H9 (cell line): Measurements from ENCODE around the gene TJP2. TPM values are rescaled to one million over a fixed set of nuclear protein-coding genes. Genes with fewer than 3 reads are reported as not detected.

Experiments used
- DNase-seq: peaks from one replicate; pipeline ENCODE4 v3.0.0-alpha.2; 2017
- H2AFZ ChIP-seq: one replicate; pipeline ENCODE4 v1.6.1; 2013; ENCODE audit warnings: mild to moderate bottlenecking, low read length, control low read depth, moderate library complexity
- H2AK5ac ChIP-seq: 2 replicates; pipeline ENCODE4 v1.6.1; 2013; ENCODE audit warnings: low read length, control low read depth, mixed read lengths; ENCODE audit not compliant: insufficient read length
- H2BK120ac ChIP-seq: one replicate; pipeline ENCODE4 v1.6.1; 2013; ENCODE audit warnings: low read depth, mild to moderate bottlenecking, low read length, control low read depth, inconsistent platforms; ENCODE audit not compliant: poor library complexity, severe bottlenecking
- H2BK12ac ChIP-seq: 2 replicates; pipeline ENCODE4 v1.6.1; 2013; ENCODE audit warnings: low read length, control low read depth, mixed read lengths, low read depth; ENCODE audit not compliant: insufficient read length
- H2BK15ac ChIP-seq: 2 replicates; pipeline ENCODE4 v1.6.1; 2013; ENCODE audit warnings: low read depth, low read length, control low read depth
- H2BK20ac ChIP-seq: one replicate; pipeline ENCODE4 v1.6.1; 2013; ENCODE audit warnings: low read depth, mild to moderate bottlenecking, low read length, control low read depth, inconsistent platforms; ENCODE audit not compliant: poor library complexity, severe bottlenecking
- H2BK5ac ChIP-seq: 2 replicates; pipeline ENCODE4 v1.6.1; 2013; ENCODE audit warnings: low read length, control low read depth, mixed read lengths; ENCODE audit not compliant: insufficient read length
- H3K14ac ChIP-seq: 2 replicates; pipeline ENCODE4 v1.6.1; 2013; ENCODE audit warnings: low read length, control low read depth; ENCODE audit not compliant: insufficient read depth
- H3K18ac ChIP-seq: 2 replicates; pipeline ENCODE4 v1.6.1; 2013; ENCODE audit warnings: low read depth, mild to moderate bottlenecking, mixed read lengths, low read length, control low read depth; ENCODE audit not compliant: insufficient read length
- H3K23ac ChIP-seq: 2 replicates; pipeline ENCODE4 v1.6.1; 2013; ENCODE audit warnings: low read length, control low read depth, mixed read lengths, low read depth; ENCODE audit not compliant: insufficient read length
- H3K23me2 ChIP-seq: 2 replicates; pipeline ENCODE4 v1.6.1; 2013; ENCODE audit warnings: low read depth, mild to moderate bottlenecking, mixed read lengths, low read length, control low read depth; ENCODE audit not compliant: insufficient read length, poor library complexity, severe bottlenecking
- H3K27ac ChIP-seq: 2 replicates; pipeline ENCODE4 v1.5.1; 2013; ENCODE audit warnings: low read length, control low read depth, mixed read lengths, low read depth; ENCODE audit not compliant: insufficient read length
- H3K27me3 ChIP-seq: 2 replicates; pipeline ENCODE4 v1.6.1; 2013; ENCODE audit warnings: low read length, control low read depth, inconsistent platforms; ENCODE audit not compliant: insufficient read depth
- H3K4ac ChIP-seq: 2 replicates; pipeline ENCODE4 v1.6.1; 2013; ENCODE audit warnings: low read depth, mild to moderate bottlenecking, control low read depth, inconsistent platforms, low read length, moderate library complexity
- H3K4me1 ChIP-seq: 2 replicates; pipeline ENCODE4 v1.6.1; 2013; ENCODE audit warnings: low read length, control low read depth, inconsistent platforms; ENCODE audit not compliant: insufficient read depth
- H3K4me2 ChIP-seq: 2 replicates; pipeline ENCODE4 v1.6.1; 2013; ENCODE audit warnings: low read length, control low read depth, mixed read lengths; ENCODE audit not compliant: insufficient read length, insufficient read depth
- H3K56ac ChIP-seq: 2 replicates; pipeline ENCODE4 v1.6.1; 2013; ENCODE audit warnings: low read depth, mild to moderate bottlenecking, mixed read lengths, low read length, control low read depth; ENCODE audit not compliant: insufficient read length
- H3K79me1 ChIP-seq: 2 replicates; pipeline ENCODE4 v1.6.1; 2013; ENCODE audit warnings: low read depth, mild to moderate bottlenecking, moderate library complexity, low read length, control low read depth, inconsistent platforms; ENCODE audit not compliant: insufficient read depth, poor library complexity, severe bottlenecking
- H3K79me2 ChIP-seq: 2 replicates; pipeline ENCODE4 v1.6.1; 2013; ENCODE audit warnings: low read length, control low read depth, inconsistent platforms; ENCODE audit not compliant: insufficient read depth
- H3K9ac ChIP-seq: 2 replicates; pipeline ENCODE4 v1.6.1; 2013; ENCODE audit warnings: low read length, control low read depth, mixed read lengths; ENCODE audit not compliant: insufficient read length; ENCODE audit errors: extremely low read depth
- H3K9me3 ChIP-seq: one replicate; pipeline ENCODE4 v1.6.1; 2013; ENCODE audit warnings: low read depth, low read length, inconsistent platforms; ENCODE audit not compliant: control insufficient read depth
- H3T11ph ChIP-seq: one replicate; pipeline ENCODE4 v1.6.1; 2013; ENCODE audit warnings: mild to moderate bottlenecking, low read length, control low read depth, inconsistent platforms
- H4K20me1 ChIP-seq: one replicate; pipeline ENCODE4 v1.6.1; 2013; ENCODE audit not compliant: control insufficient read depth, insufficient read length, insufficient read depth
- H4K5ac ChIP-seq: 2 replicates; pipeline ENCODE4 v1.6.1; 2013; ENCODE audit warnings: low read depth, mild to moderate bottlenecking, mixed read lengths, low read length, control low read depth; ENCODE audit not compliant: insufficient read length
- H4K8ac ChIP-seq: replicated peaks from 2 replicates; pipeline ENCODE4 v1.6.1; 2013; ENCODE audit warnings: low read length, control low read depth, mixed read lengths, low read depth; ENCODE audit not compliant: insufficient read length
- H4K91ac ChIP-seq: 2 replicates; pipeline ENCODE4 v1.6.1; 2013; ENCODE audit warnings: low read depth, mild to moderate bottlenecking, moderate library complexity, mixed read lengths, low read length, control low read depth; ENCODE audit not compliant: insufficient read length
- H3K27ac Mint-ChIP-seq, 3 experiments: 2 replicates in 2 of 3; 3 replicates in 1 of 3; pipeline ENCODE4 v1.8.0; 2020 to 2021; ENCODE audit warnings: mixed read lengths in 3 of 3, mild to moderate bottlenecking in 1 of 3, moderate library complexity in 1 of 3
- H3K27me3 Mint-ChIP-seq: 2 replicates; pipeline ENCODE4 v1.8.0; 2021; ENCODE audit warnings: low read depth, mild to moderate bottlenecking, moderate library complexity, mixed read lengths
- H3K36me3 Mint-ChIP-seq, 3 experiments: 2 replicates in 2 of 3; 3 replicates in 1 of 3; pipeline ENCODE4 v1.8.0; 2020 to 2021; ENCODE audit warnings: low read depth in 3 of 3, mixed read lengths in 3 of 3; ENCODE audit not compliant: insufficient read depth in 1 of 3
- H3K4me1 Mint-ChIP-seq, 2 experiments: 2 replicates each; pipeline ENCODE4 v1.8.0; 2020; ENCODE audit warnings: mixed read lengths in 2 of 2
- H3K4me3 Mint-ChIP-seq, 2 experiments: 2 replicates in 1 of 2; 3 replicates in 1 of 2; pipeline ENCODE4 v1.8.0; 2020 to 2021; ENCODE audit warnings: mild to moderate bottlenecking in 2 of 2, mixed read lengths in 2 of 2, moderate library complexity in 1 of 2
- H3K9me3 Mint-ChIP-seq, 2 experiments: 2 replicates in 1 of 2; 3 replicates in 1 of 2; pipeline ENCODE4 v1.8.0; 2020; ENCODE audit warnings: mild to moderate bottlenecking in 2 of 2, mixed read lengths in 2 of 2, moderate library complexity in 1 of 2
- WGBS: extraction: QIAGEN DNeasy Blood & Tissue Kit; methylation state at CpG from one replicate; pipeline ENCODE4 v1.1.7; 2013; ENCODE audit warnings: missing lambda C conversion rate, low lambda C conversion rate, mixed read lengths; ENCODE audit not compliant: insufficient read length; ENCODE audit errors: extremely low coverage; 5-methylcytosine and 5-hydroxymethylcytosine counted together
- total RNA-seq: library from RNA; stranded (reverse); gene quantifications from 2 replicates; pipeline ENCODE4 v1.2.1, GENCODE V29; 2021
- TF ChIP-seq, protein P1 (sequence below): fragments of 200-600 bp; sonication (generic); conservative IDR thresholded peaks from 3 replicates; pipeline ENCODE4 v1.8.0; 2021; ENCODE audit warnings: antibody characterized with exemption, mild to moderate bottlenecking

The TJP2 gene
- total RNA-seq, 1 experiment from 2014 or later: 130 TPM

DNA sequence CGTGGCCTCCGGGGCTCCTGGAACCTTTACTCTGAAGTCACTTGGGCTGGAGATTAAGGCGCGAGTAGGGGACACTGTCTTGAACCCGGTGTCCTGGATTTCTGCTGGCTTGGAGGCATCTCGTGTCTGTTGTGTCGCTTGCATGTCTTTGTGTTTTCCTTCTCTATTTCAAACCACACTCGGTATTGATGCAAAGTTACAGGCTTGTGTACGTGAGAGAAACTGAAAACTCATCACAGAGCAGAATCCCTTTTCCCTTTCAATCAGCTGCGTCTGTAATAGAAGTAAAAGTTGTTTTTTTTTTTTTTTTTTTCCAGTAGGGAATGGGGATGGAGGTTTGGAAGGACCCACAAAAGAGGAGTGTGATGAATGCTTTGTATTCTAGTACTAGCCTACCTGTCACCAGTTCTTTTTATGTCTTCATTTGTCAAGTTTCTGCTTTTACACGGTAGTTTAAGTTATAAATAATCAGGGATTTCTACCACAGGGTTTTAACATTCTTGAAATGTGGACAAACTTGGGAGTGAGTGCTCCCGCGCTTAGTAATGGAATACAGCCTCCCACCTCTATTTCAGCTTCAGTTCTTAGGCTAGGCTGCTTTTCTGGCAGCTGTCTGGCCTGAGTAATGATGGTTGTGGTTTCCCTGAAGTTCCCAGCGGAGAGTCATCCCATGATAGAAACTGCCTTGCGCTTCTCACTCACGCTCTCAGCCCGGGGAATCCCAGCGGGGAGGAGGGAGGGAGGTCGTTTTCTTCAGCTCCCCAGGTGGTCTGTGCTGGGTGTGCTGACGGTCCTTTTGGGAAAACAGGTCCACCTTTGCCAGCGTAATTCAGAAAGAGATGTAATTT is 763 bp downstream of the TJP2 start:
- Histone ChIP-seq H2AFZ (no peak overlapping the region), H3K18ac (no peak overlapping the region), H3K9me3 (no peaks in the 10 kb centered on the region), H3K14ac (0 out of 2 replicates have a peak overlapping the region, but pooled peaks have one; percentile 14), H4K91ac (no peak overlapping the region), H2BK20ac (no peak overlapping the region), H4K5ac (no peak overlapping the region), H4K20me1 (no peaks in the 10 kb centered on the region), H3K79me1 (peaks cover 5% of the 10 kb centered on the region), H2BK15ac (no peak overlapping the region), H2BK12ac (no peak overlapping the region), H3K56ac (no peak overlapping the region), H3K27ac (no peak overlapping the region), H3K79me2 (peaks cover 8% of the 10 kb centered on the region; the same call in 1 of the 2 replicates), H3K4ac (no peak overlapping the region), H3K23ac (no peak overlapping the region), H3K27me3 (no peaks in the 10 kb centered on the region), H3K4me1 (peaks cover 16% of the 10 kb centered on the region), H4K8ac (no peak overlapping the region), H2BK5ac (no peak overlapping the region), H2AK5ac (no peak overlapping the region), H3K9ac (no peak overlapping the region), H3K4me2 (peak overlapping the region; percentile 65), H3K23me2 (peaks cover 13% of the 10 kb centered on the region), H2BK120ac (no peak overlapping the region), H3T11ph (no peak overlapping the region)
- peak; percentile 55 for DNase-seq
- peaks cover 15% of the 10 kb centered on the region for H3K27me3 Mint-ChIP-seq
- WGBS: no CpG with 5 or more reads among the region's 21 CpGs
- H3K4me3 Mint-ChIP-seq: peak overlapping the region; percentile 73 to 79
- H3K27ac Mint-ChIP-seq: no peak overlapping the region; a peak in 1 of 7 replicates
- TF ChIP-seq, protein P1, sequence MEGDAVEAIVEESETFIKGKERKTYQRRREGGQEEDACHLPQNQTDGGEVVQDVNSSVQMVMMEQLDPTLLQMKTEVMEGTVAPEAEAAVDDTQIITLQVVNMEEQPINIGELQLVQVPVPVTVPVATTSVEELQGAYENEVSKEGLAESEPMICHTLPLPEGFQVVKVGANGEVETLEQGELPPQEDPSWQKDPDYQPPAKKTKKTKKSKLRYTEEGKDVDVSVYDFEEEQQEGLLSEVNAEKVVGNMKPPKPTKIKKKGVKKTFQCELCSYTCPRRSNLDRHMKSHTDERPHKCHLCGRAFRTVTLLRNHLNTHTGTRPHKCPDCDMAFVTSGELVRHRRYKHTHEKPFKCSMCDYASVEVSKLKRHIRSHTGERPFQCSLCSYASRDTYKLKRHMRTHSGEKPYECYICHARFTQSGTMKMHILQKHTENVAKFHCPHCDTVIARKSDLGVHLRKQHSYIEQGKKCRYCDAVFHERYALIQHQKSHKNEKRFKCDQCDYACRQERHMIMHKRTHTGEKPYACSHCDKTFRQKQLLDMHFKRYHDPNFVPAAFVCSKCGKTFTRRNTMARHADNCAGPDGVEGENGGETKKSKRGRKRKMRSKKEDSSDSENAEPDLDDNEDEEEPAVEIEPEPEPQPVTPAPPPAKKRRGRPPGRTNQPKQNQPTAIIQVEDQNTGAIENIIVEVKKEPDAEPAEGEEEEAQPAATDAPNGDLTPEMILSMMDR: no peak
- H3K36me3 Mint-ChIP-seq: peaks cover 0 to 3% (median 0%) of the 10 kb centered on the region in 3 experiments; a peak in 3 of 7 replicates
- H3K9me3 Mint-ChIP-seq: no peaks in the 10 kb centered on the region; a peak in 1 of 5 replicates
- H3K4me1 Mint-ChIP-seq: peaks cover 48 to 58% of the 10 kb centered on the region in 2 experiments
